B cell (primary cell): ENCODE data around the gene RCAN3.

Experiments used
- CTCF ChIP-seq: fragments of 200-600 bp; IDR thresholded peaks from one replicate; pipeline ENCODE4 v1.8.0; 2022; ENCODE audit warnings: antibody characterized with exemption, mild to moderate bottlenecking
- EZH2 ChIP-seq: IDR thresholded peaks from 2 replicates; pipeline ENCODE4 v1.6.1; 2012; ENCODE audit warnings: borderline replicate concordance, low read depth, mild to moderate bottlenecking, moderate library complexity, low read length; ENCODE audit not compliant: insufficient read depth, poor library complexity, severe bottlenecking

- TF ChIP-seq CTCF (no peak), EZH2 (no peak)
These were observed 62.1 kb downstream of the RCAN3 start for GRCh38 chr1:24564695-24565094.
